Measurements from ENCODE around the gene QRFP. TPM values are rescaled to one million over a fixed set of nuclear protein-coding genes. Genes with fewer than 3 reads are reported as not detected.

The QRFP gene
- total RNA-seq, 1 experiment from 2014 or later, result not detected

GRCh38 chr9:130881516-130881915 lies 15.1 kb downstream of the QRFP start:
- Histone ChIP-seq H3K27ac (ENCODE audit: insufficient read length, low read depth, low read length) (no peak overlapping the region), H2BK20ac (ENCODE audit: low read depth, low read length, poor library complexity, severe bottlenecking) (no peak overlapping the region), H2BK15ac (ENCODE audit: low read depth, low read length) (no peak overlapping the region), H3K79me2 (ENCODE audit: insufficient read depth, low read length) (no peaks in the 10 kb centered on the region), H2BK120ac (ENCODE audit: low read depth, low read length, poor library complexity, severe bottlenecking) (no peak overlapping the region), H4K91ac (ENCODE audit: insufficient read length, low read depth, low read length) (no peak overlapping the region), H3K4me1 (ENCODE audit: insufficient read depth, low read length) (no peaks in the 10 kb centered on the region), H4K5ac (ENCODE audit: insufficient read length, low read depth, low read length) (no peak overlapping the region), H3K14ac (ENCODE audit: insufficient read depth, low read length) (no peak overlapping the region), H2AK5ac (ENCODE audit: insufficient read length, low read length) (no peak overlapping the region), H3K18ac (ENCODE audit: insufficient read length, low read depth, low read length) (no peak overlapping the region), H3K27me3 (ENCODE audit: insufficient read depth, low read length) (no peaks in the 10 kb centered on the region), H2AFZ (ENCODE audit: low read length) (no peak overlapping the region), H3K79me1 (ENCODE audit: insufficient read depth, low read depth, low read length, poor library complexity, severe bottlenecking) (no peaks in the 10 kb centered on the region), H4K8ac (replicated peaks; ENCODE audit: insufficient read length, low read depth, low read length) (no peak overlapping the region), H3T11ph (ENCODE audit: low read length) (no peak overlapping the region), H3K4ac (ENCODE audit: low read depth, low read length) (no peak overlapping the region), H3K23ac (ENCODE audit: insufficient read length, low read depth, low read length) (no peak overlapping the region), H3K4me2 (ENCODE audit: insufficient read depth, insufficient read length, low read length) (no peak overlapping the region), H2BK5ac (ENCODE audit: insufficient read length, low read length) (no peak overlapping the region), H3K9me3 (ENCODE audit: control insufficient read depth, low read depth, low read length) (no peaks in the 10 kb centered on the region), H2BK12ac (ENCODE audit: insufficient read length, low read depth, low read length) (no peak overlapping the region), H4K20me1 (ENCODE audit: control insufficient read depth, insufficient read depth, insufficient read length) (peaks cover 2% of the 10 kb centered on the region), H3K23me2 (ENCODE audit: insufficient read length, low read depth, low read length, poor library complexity, severe bottlenecking) (no peaks in the 10 kb centered on the region), H3K9ac (ENCODE audit: extremely low read depth, insufficient read length, low read length) (no peak overlapping the region), H3K56ac (ENCODE audit: insufficient read length, low read depth, low read length) (no peak overlapping the region)
- TF ChIP-seq CTCF (conservative IDR thresholded peaks at IDR 0.05), result no peak
- no peak overlapping the region for H3K4me3 Mint-ChIP-seq
- no peak for DNase-seq
- H3K27me3 Mint-ChIP-seq (ENCODE audit: low read depth), result no peaks in the 10 kb centered on the region
- H3K9me3 Mint-ChIP-seq, result no peaks in the 10 kb centered on the region
- H3K27ac Mint-ChIP-seq, result no peak overlapping the region
- H3K4me1 Mint-ChIP-seq, result peaks cover 3 to 5% of the 10 kb centered on the region in 2 experiments; a peak in 3 of 4 replicates
- no CpG with 5 or more reads among the region's 6 CpGs for whole genome bisulfite sequencing (ENCODE audit: extremely low coverage, insufficient read length, low lambda C conversion rate)
- peaks cover 46 to 86% (median 82%) of the 10 kb centered on the region in 3 experiments for H3K36me3 Mint-ChIP-seq (ENCODE audit: insufficient read depth in 1 of 3, low read depth in 3 of 3)
